IMR-90 (cell line): ENCODE data around the gene GAS6.

Source experiments
- BHLHE40 ChIP-seq: fragments of 150-350 bp; IDR thresholded peaks from 2 replicates; pipeline ENCODE4 v1.6.1; 2016; ENCODE audit warnings: mild to moderate bottlenecking, low read depth, low read length
- CEBPB ChIP-seq: IDR thresholded peaks from 2 replicates; pipeline ENCODE4 v1.6.1; 2012; ENCODE audit warnings: low read depth, low read length, improper control_type of control experiment
- CHD1 ChIP-seq: IDR thresholded peaks from 2 replicates; pipeline ENCODE4 v1.6.1; 2012; ENCODE audit warnings: low read depth, low read length, improper control_type of control experiment
- CTCF ChIP-seq: conservative IDR thresholded peaks from 2 replicates; pipeline ENCODE4 v1.5.1; 2012; ENCODE audit warnings: mild to moderate bottlenecking, low read depth, low read length, improper control_type of control experiment
- MAFK ChIP-seq: IDR thresholded peaks from 2 replicates; pipeline ENCODE4 v1.6.1; 2012; ENCODE audit warnings: low read depth, low read length, improper control_type of control experiment
- MXI1 ChIP-seq: IDR thresholded peaks from 2 replicates; pipeline ENCODE4 v1.6.1; 2012; ENCODE audit warnings: low read depth, mild to moderate bottlenecking, low read length, moderate library complexity, borderline replicate concordance
- POLR2A ChIP-seq: IDR thresholded peaks from 2 replicates; pipeline ENCODE4 v1.6.1; 2012; ENCODE audit warnings: mild to moderate bottlenecking, low read depth, low read length
- RAD21 ChIP-seq: IDR thresholded peaks from 2 replicates; pipeline ENCODE4 v1.6.1; 2012; ENCODE audit warnings: low read length, improper control_type of control experiment
- RCOR1 ChIP-seq: IDR thresholded peaks from 2 replicates; pipeline ENCODE4 v1.6.1; 2012; ENCODE audit warnings: mild to moderate bottlenecking, low read length, improper control_type of control experiment; ENCODE audit not compliant: insufficient replicate concordance
- USF2 ChIP-seq: fragments of 150-350 bp; IDR thresholded peaks from 2 replicates; pipeline ENCODE4 v1.6.1; 2017; ENCODE audit warnings: mild to moderate bottlenecking, antibody characterized with exemption, low read length, low read depth

DNA sequence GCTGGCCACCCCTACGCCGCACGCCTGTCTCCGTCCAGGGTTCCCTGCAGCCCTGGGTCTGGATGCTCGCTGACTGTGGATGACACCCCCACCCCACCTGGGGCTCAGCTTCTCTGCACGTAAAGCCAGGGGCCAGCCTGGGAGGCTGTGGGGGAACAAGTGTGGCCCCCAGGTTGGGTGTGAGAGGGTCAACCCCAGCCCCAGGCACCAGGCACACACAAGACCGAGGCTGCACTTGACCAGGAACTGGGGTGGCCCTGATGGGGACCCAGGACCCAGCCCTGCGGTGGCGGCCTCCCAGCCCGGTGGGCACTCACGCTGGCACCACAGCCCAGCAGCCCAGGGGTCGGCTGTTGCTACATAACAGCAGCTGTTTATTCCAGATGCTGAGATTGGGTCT lies 41.6 kb downstream of the GAS6 start:
- no peak for TF ChIP-seq CHD1
- no peak for TF ChIP-seq RAD21
- no peak for TF ChIP-seq CTCF
- TF ChIP-seq CEBPB = no peak
- TF ChIP-seq RCOR1 = no peak
- no peak for TF ChIP-seq POLR2A
- TF ChIP-seq MAFK = no peak
- TF ChIP-seq MXI1 = no peak
- TF ChIP-seq BHLHE40 = no peak
- no peak for TF ChIP-seq USF2
